Non-pigmented ciliary epithelial cell (primary cell): ENCODE measurements around the gene KAT2B.

ENCODE experiments used
- DNase-seq: peaks from one replicate; pipeline ENCODE4 v3.0.0-alpha.2; 2010; ENCODE audit warnings: low read depth

KAT2B gene

DNA sequence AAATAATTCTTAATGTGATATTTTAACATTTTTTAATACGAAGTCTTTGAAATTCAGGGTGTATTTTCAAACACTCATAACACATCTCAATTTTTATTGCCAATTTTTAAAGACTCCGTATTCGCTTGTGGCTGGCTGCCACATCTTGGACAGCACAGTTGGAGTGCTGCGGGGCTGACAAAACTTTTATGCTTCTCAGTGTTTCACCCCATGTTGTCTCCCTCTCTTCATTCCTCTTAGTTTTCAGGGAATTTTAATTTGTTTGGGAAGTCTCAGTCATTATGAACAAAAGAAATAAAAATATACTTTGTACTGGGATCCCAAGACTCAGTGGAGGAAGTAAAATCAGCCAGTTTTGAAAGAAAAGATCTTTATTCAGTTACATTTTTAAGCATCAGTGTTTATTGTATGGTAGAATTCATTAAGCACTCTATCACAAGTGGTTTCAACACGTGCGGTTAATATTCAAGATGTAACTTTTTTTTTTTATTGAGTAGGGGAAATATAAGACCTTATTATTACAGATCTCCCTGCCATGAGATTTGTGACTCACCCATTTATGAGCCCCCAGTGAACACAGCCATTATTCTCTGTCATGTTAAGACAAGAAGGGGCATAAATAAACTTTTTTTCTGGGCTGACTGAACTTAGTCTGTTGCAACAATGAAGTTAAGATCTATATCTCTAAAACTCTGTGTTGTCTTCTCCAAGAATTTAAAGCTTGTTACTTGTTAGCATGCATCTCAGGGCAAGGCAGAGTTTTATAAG, 26.8 kb downstream of the KAT2B start:
- DNase-seq: no peak

DNA sequence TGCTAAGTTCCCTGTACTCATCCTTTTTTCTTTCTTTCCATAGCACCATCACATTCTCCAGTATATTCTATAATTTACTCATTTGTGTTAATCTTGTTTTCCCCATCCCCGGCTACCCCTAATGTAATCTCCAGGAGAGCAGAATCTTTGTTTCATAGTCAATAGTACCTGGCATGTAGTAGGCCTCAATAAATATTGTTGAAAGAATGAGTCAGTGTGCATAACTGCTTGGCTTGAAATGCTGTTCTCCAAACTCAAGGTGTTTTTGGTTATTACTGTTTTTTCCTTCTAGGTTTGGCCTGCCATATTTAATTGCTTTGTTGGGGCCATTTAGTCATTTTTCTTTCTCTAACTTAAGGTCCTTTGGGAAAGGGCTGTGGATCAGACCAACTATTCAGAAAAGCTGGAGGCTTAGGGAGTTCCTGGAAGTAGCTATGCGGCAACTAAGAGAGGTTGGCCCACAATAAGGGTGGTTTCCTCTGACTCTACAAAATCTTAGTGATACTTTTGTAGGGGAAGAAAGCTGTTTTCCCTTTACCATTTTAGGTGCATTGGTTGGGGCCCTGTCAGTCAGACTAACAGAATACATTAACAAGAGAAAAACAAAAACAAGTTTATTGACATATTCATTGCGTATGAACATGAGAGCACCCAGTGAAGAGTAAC, 28.4 kb downstream of the KAT2B start:
- DNase-seq: no peak

DNA sequence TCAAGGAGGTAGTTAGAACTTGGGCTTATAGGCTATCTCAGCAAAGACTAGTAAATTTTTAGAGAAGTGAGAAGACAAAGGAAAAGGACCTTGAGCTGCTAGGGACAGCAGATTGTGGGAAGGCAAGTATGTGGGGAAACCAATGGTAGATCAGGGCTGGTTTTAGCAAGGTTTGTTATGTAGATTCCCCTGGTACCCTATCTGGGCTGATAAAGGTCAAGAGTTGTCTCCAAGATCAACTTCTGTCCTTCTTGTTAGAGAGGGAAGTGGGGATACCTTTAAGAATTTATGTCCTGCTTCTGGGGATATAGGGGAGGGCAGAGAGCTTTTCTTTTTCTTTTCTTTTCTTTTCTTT, 28.9 kb downstream of the KAT2B start:
- no peak for DNase-seq

DNA sequence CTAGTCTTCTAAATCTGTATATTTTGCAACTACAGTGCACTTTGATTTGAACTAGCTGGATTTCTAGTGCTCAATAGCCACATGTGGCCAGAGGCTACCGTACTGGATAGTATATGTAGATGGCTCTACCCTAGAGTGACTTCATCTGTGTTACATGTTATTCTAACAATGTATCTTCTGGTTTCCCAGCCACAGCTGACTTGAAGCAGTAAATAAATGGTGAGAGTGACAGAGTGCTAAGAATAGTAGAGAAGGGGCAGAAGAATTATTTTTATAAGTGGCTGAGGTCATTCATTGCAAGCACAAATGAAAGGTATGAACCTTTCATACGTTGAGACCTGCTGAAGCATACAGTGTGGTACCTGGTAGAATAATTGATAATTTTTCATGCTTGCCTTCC, 30.9 kb downstream of the KAT2B start:
- no peak for DNase-seq

DNA sequence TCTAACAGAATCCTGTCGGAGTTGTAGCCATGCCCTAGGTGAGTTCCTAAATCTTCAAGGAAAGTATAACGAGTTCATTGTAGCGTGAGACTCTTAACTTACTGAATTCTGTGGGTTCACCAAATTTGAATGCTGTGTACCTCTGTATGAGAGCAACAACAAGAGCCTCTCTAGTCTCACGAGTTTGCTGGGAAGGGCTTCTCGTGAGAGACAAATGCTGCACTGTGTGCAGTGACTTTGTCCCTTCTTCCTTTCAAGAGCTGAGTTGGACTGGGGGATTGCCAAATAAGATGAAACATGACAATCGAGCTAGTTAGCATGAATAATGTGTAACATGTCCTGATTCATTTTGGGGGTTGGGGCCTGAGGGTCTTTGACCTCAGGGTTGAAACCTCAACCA, 32.2 kb downstream of the KAT2B start:
- no peak for DNase-seq

DNA sequence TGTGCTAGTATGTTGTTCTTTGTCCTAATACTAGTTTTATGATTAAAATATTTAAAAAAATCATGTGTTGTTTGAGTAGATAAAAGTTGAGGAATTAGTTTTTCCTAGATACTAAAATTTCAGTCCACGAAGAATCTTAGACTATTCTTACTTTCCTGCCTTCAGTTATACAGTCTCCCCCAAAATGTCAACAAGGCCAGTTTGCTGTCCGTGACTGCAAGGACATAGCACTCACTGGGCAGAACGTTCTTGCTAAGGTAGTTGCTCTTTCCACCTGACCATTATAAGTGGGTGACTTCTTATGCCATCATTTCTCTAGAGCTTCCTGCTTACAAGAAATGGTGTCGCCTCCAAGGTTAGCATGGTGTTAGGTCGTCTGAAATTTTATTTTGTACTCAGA, 32.8 kb downstream of the KAT2B start:
- no peak for DNase-seq

DNA sequence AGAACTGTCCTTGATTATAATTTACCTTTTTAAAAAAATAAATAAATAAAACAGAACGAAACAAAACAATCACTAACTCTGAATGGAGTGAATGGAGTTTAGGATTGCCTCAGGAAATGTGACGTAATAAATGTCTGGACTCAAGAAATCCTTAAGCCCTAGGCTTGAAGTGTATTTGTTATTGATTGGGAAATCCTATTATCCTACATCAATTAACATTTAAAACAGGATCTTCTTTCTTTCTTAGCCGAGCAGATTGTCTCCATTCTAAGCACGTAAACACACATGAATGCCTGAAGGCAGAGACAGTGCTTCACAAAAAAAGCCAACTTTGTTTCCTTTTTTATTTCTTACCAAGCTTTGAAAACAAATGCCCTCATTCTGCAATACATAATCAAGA, 33.4 kb downstream of the KAT2B start:
- no peak for DNase-seq

DNA sequence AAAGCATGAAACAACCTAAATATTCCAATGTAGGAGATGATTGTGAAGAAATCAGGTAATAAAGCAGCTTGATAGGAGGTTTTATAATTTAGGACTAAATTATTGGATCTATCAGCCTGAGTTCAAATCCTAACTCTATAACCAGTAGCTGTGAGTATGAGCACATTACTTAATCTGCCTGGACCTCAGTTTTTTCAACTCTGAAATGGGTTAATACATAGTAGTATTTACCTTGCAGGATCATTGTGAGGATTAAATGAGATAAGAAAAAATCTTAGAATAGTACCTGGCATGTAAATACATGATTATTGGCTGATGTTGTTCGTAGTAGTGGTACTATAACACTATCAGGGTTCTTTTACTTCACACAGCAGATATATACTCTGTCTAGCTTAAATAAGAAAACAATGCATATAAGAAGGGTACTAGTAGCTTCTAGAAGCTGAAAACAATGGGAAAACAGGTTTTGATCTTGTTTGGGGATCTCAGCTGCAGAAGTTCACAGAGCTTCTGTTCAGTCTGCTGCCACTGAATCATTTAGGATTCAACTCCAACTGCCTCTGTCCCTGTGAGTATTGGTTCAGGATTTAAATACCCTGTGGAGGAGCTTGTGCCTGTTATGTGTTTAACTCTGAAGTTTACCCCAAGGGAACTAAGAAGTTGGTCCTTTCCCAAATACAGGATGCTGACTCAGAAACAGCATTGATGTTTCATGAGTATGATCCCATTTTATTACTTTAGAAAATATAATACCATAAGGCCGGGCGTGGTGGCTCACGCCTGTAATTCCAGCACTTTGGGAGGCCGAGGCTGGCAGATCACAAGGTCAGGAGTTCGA, 34.2 kb downstream of the KAT2B start:
- DNase-seq: no peak

DNA sequence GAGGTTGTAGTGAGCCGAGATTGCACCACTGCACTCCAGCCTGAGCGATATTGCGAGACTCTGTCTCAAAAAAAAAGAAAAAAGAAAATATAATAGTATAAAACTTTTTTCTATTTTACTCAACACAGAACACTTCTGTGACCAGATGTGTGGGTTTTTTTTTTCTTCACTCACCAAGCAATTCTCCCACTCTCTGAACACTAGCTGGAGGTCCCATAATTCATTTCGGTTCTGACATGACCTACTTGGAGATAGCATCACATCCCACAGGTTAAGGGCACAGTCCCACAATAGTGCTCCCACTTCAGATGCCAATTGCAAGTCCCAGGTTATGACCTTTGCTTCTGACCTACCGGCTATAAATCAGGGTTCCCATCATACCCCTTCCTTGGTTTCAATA, 35.0 kb downstream of the KAT2B start:
- DNase-seq: no peak

DNA sequence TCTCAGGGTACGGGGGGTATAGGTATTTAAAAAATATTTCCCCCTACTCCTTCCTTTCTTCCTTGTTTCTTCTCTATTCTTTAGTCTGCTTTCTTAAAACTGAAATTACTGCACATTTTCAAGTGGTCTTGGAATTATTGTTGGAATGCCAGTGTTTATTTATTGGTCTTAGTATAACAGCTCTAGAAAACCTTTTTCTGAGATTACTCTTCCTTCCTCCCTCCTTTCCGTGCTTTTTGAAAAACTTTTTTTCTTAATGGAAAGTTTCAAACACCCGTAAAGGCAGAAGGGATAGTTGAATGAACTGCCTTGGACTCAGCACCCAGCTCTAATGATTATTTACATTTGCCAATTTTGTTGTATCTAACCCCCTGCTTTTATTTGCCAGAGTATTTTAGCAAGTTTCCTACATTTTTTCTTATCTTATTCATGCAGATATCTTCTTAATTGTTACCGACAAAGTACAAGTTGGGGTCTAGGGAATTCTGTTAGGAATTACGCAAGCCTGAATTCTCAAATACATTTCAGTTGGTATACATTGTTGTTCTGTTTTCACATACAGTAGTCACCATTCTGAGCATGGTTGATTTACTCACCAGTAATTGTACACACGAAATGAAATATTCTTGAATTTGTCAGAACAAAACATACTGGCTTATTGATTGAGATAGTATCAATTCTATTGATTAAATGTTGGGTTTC, 36.2 kb downstream of the KAT2B start:
- DNase-seq: no peak

DNA sequence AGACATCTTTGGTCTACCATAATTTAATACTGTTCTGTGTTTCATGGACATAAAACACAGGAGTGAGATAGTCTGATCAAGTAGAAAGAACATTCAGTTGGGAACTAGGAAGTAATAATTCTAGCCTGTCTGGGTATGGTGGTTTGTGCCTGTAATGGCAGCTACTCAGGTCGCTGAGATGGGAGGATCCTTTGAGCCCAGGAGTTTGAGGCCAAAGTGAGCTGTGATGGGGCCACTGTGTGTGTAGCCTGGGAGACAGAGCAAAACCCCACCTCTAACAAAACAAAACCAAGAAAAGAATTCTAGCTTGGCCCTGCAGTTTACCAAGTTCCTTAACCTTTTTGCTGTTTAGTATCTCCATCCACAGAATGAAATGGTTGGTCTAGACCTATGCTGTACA, 36.8 kb downstream of the KAT2B start:
- no peak for DNase-seq

DNA sequence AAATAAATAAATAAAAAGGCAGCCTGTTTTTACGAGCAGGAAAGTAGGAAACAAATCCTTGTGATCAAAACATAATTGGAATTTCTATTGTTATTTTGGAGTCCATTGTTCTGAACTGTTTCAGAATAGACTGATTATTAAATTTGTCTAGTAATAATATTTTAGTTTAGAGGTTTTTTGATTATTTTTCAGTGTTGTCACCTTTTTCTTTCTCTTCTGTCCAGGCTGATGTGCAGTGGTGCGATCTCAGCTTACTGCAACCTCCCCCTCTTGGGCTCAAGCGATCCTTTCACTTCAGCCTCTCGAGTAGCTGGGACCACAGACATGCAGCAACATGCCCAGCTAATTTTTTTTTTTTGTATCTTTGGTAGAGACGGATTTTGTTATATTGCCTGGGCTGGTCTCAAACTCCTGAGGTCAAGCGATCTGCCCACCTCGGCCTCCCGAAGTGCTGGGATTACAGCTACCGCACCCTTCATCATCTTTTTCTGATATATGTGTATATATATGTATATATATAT, 38.0 kb downstream of the KAT2B start:
- no peak for DNase-seq

DNA sequence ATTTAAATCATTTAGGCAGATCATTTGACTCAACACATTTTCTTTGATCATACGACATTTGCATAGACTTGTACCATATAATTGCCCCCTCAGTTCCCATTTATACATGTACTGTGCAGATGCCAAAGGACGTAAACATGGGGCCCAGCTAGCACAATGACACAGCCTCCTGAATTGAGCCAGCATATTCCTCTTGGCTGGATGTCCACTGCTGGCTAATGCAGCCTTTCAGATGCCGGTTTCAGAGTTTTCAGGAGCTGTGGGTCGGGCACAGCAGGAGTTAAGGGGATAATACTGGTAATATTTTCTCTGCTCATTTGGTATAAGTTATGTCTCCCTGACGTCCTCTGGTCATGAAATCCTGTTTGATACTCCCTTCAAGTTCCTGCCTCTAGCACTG, 39.4 kb downstream of the KAT2B start:
- no peak for DNase-seq

DNA sequence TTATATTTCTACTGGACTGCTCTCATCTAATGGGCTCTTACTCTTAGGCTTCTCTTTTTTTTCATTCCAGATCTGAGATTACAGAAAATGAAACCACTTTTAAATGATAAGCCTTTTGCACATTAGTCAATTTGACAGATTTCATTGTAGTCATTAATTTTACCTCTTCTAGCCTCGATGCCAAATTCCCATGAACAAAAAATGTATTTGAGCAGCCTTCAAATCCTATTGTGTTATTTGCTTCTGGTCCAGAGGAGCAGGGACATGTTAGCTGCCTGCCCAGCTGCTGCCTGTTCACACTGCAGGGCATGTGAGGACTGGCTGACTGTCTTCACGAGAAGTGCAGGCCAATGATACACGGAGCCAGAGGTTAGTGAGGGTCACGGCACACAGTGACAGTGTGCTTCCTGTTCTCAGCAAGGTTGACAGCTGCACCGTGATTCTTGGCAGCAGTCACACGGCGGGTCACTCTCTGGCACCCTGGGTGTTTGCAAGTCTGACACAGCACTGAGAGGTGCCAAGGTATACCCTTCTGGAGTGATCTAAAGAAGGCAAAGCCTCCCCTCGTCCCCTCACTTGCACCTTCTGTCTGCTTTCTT, 40.8 kb downstream of the KAT2B start:
- DNase-seq: no peak

DNA sequence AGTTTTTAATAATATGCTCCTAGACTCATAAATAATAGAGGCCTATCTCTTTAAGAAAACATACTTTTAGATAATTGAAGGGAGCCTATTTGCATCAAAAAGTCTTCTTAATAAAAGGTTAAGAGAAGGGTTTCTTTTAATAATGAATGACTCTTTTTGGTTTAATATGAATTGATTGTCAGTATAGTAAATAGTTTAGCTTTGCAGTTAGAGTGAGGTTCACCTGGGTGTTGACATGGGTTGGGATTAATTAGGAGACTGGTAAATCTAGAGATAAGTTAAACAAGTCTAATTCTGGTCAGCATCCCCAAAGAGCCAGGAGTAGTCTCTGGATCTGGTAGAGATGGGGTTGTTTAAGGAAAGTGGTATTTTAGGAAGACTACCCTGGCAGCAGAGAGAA, 43.0 kb downstream of the KAT2B start:
- DNase-seq: no peak

DNA sequence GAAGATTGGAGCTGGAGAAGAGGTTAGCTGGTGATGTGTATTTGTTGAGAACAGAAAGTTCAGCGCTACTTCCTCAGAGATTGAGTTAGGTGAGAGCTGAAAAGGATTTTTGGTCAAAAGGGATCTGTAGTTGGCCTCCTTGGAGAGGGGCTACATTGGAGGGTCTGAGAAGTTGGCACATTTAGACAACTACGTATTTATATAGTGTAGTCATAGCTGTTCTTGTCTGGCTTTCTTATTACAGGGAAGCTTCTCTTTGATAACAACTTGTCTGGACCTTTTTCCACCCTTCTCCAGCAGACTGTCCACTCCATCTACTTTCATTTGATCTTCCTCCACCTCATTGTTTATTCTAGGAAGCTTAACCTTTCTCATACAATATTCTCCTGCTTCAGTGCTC, 43.7 kb downstream of the KAT2B start:
- DNase-seq: no peak

DNA sequence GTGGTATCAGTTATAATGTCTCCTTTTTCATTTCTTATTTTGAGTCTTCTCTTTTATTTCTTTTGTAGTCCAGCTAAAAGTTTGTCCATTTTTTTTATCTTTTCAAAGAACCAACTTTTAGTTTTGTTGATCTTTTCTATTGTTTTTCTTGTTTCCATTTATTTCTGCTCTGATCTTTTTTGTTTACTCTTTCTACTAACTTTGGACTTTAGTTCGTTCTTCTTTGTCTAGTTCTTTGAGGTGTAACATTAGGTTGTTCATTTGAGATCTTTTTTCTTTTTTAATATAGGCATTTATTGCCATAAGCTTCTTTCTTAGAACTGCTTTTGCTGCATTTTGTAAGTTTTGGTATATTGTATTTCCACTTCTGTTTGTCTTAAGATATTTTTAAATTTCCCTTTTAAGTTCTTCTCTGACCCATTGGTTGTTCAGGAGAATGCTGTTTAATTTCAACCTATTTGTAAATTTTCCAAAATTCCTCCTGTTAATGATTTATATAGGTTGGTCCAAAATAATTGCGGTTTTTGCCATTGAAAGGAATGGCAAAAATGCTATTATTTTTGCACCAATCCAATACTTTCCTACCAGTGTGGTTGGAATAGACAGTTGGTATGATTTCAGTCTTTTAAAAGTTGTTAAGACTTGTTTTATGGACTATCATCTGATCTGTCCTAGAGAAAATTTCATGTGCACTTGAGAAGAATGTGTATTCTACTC, 51.2 kb downstream of the KAT2B start:
- DNase-seq: no peak

DNA sequence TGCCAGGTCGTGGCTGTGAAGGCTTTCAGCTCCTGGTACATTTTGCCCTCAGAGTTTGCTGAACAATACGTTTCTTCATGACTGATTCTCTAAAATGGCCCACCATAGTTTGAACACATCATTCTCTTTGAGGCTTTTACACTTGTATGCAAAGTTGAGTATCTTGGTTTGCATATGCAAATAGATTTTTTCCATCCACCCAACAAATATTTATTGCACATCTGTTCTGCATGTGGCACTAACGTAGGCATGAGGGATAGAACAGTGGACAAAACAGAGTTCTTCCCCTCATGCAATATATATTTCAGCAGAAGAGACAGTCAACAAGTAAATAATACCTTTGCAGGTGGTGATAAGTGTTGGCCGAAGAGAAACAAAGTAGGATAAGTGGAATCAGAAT, 55.2 kb downstream of the KAT2B start:
- DNase-seq: no peak

DNA sequence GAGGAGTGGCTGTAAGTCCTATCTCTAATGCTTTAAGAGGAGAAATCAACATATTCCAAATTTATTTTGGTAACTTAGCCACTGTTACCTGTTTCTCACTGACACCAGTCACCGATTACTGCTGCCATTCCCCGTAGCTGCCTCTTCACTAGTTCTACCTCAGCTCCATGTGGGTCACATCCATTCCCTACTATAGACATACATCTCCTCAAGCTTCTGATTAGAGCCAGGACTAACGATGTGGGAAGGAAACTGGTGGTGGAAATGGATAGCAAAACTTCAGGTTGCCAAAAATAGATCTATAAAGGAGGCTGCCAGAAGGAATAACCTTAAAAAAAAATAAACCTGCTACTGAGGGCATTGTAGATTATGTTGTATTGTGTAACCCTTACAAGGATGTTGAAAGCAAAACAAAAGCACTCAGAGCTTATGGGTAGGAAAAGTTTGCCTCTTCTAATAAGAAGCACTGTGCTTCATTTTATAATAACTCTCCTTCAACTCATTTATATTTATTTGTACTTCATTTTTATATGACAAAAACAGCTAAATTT, 56.0 kb downstream of the KAT2B start:
- DNase-seq: no peak

DNA sequence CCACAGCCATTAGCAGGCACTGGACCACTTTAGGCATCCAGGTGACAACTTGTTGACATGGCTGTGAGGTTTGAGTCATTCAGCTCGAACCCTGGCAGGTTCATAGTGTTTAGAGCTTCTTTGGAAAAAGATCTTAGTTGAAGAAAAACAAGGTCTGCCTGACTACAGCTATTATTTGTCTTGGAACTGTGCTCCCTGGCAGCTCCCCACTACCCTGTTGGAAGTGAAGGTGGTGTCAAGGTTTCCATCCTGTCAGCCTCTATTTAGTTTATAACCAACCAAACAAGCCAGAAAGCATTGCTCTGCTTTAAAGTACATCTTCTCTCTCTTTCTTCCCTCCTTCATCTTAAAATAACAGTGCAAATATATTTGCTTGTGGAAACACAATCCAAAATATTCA, 56.8 kb downstream of the KAT2B start:
- DNase-seq: no peak

DNA sequence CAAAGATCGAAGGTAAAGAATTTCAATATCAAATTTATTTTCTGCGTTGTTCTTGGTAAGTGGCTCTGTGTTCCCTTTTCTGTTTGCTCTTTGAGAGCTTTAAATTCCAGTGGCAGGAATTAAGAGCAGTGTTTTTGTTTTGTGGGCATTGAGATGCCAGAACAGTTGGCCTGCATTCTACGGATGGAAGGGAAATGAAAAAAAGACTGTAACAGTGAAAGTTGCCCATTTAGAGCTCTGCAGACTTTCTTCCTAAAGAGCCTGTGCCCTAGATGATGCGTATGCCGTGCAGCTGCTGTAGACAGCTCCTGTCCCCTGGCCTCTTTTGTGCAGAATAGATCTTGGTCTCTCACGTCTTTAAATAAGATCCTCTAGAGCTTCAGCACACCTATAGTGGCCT, 58.8 kb downstream of the KAT2B start:
- no peak for DNase-seq
